ENCODE results near the gene TMEM176B.

Gene TMEM176B

GRCh38 chr7:150746921-150747320 lies 53.2 kb downstream of the TMEM176B start:
- no peak for DNase-seq

- DNase-seq, result no peak
These were observed 54.3 kb downstream of the TMEM176B start for GRCh38 chr7:150745876-150746275.

GRCh38 chr7:150745086-150745485 lies 55.1 kb downstream of the TMEM176B start:
- DNase-seq, result no peak

GRCh38 chr7:150744041-150744656 lies 56.0 kb downstream of the TMEM176B start:
- DNase-seq, result no peak

- DNase-seq, result no peak
These were observed 57.7 kb downstream of the TMEM176B start for GRCh38 chr7:150742286-150742968.
